ENCODE results near the gene BBLN. TPM values are rescaled to one million over a fixed set of nuclear protein-coding genes. Genes with fewer than 3 reads are reported as not detected.

BBLN gene
- total and polyA plus RNA-seq, 8 donors, result 23.1 to 133 (median 34.7) TPM

- H3K36me3 ChIP-seq, result peaks cover 0 to 20% (median 6%) of the 10 kb centered on the region in 3 donors
- peaks cover 0 to 8% (median 6%) of the 10 kb centered on the region in 3 donors for H3K4me1 ChIP-seq
- no peak for FAIRE-seq
- H3K9me3 ChIP-seq, result no peaks in the 10 kb centered on the region
- H3K4me3 ChIP-seq, result no peak overlapping the region
- TF ChIP-seq CTCF (IDR thresholded peaks at IDR 0.05), result no peak
- ATAC-seq, result no peak
- 71 to 76% methylated on average over 1 of the region's 1 CpG for WGBS, 2 donors
- DNase-seq, result no peak
- no peaks in the 10 kb centered on the region for H3K27me3 ChIP-seq
- intact Hi-C loops (cut with DNase I), result no loop called here
- no peak overlapping the region for H3K27ac ChIP-seq
Measured at GRCh38 chr9:128188209-128188608, 28.1 kb downstream of the BBLN start.

DNA sequence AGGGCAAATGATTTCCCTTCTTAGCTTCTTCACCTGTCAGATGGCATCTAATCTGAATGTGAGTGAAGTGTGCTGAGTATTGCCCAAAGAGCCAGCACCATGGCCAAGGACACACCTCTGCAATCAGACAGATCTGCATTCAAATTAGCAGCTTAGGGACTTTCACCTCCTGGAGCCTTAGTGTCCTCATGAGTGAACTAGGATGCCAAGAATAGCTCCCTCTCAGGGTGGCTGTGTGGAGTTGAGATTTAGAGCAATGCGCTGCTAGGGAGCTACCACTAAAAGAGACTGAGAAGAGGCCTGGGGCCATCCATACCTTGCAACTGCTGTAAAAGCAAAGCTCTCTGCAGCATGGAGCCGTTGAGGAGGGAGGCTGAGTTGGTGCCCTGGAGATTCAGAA, 29.9 kb downstream of the BBLN start:
- DNase-seq (no peak), FAIRE-seq (no peak), ATAC-seq (no peak)
- Histone ChIP-seq H3K9me3 (no peaks in the 10 kb centered on the region), H3K27ac (no peak overlapping the region), H3K36me3 (peaks cover 0 to 14% (median 0%) of the 10 kb centered on the region in 3 donors), H3K4me1 (peaks cover 0 to 8% (median 6%) of the 10 kb centered on the region in 3 donors), H3K4me3 (peak overlapping the region in 1 of 4 donors; percentile 85), H3K27me3 (no peaks in the 10 kb centered on the region)
- WGBS, 2 donors, result 76 to 86% methylated on average over 2 of the region's 2 CpGs
- intact Hi-C loops (cut with DNase I), result no loop called here
- no peak for TF ChIP-seq CTCF (IDR thresholded peaks at IDR 0.05)

DNA sequence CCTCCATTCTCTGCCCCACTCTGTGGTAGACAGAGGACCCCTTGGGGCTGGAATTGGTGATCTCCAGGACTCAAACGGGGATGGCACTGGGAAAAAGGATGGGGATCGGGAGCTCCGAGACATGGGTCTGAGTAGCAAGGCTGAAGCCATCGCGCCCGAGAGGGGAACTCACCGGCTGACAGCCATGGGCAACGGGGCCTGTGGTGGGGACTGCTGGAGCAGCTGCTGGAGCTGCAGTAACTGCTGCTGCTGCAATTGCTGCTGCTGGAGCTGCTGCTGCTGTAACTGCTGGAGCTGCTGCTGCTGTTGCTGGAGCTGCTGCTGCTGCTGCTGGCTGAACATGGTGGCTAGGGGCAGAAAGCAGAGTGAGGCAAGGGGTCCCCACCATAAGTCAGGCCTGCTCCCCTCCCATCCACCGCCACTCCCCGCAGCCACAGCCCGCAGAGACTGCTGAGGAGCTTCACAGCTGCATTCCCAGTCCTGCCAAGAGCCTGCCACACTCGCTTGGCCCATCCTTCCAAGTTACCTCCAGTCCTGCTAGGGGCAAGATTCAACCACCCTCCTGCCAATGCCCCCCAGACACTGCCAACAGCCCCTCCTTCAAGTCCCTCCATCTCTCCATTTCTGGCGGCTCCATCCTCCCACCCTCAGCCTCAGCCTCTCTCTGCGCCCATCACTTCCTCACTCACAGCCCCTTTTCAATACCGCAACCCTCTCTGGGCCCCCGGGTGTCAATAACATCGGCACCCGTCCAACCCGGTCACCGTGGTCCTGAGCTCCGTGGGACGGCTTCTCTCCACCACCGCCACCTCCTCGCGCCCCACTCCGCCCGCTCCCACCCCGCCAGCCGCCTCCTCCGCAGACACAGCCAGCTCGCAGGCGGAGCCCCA, 30.7 kb downstream of the BBLN start:
- no peaks in the 10 kb centered on the region for H3K27me3 ChIP-seq
- no peak for FAIRE-seq
- TF ChIP-seq CTCF (IDR thresholded peaks at IDR 0.05), result no peak
- WGBS, 2 donors, result 19 to 22% methylated on average over 29 to 32 of the region's 32 CpGs
- intact Hi-C loops (cut with DNase I), result no loop called here
- peak in 2 of 4 donors; percentile 11 to 21 for ATAC-seq
- H3K4me3 ChIP-seq, result peak overlapping the region; percentile 53 to 85 (median 76)
- peaks cover 0 to 8% (median 6%) of the 10 kb centered on the region in 3 donors for H3K4me1 ChIP-seq
- peak overlapping the region; percentile 45 to 87 (median 73) for H3K27ac ChIP-seq
- H3K9me3 ChIP-seq, result no peaks in the 10 kb centered on the region
- peak in 1 of 6 donors; percentile 53 for DNase-seq
- H3K36me3 ChIP-seq, result peaks cover 0 to 7% (median 0%) of the 10 kb centered on the region in 3 donors

GRCh38 chr9:128191406-128192046, 31.5 kb downstream of the BBLN start, which contains the start of gene CIZ1:
CIZ1 (minus strand) TSS chr9:128191572; CDS start chr9:128190857, 715 bp downstream.
- intact Hi-C loops (cut with DNase I), result no loop called here
- DNase-seq (peak; percentile 63 to 94 (median 80)), FAIRE-seq (no peak)

More at GRCh38 chr9:128191406-128192046, 31.5 kb downstream of the BBLN start, which contains the start of gene CIZ1:
- Histone ChIP-seq H3K4me3 (peak within 1 kb of the TSS; percentile 53 to 85 (median 76)), H3K9me3 (no peaks in the 10 kb centered on the region), H3K27me3 (no peaks in the 10 kb centered on the region), H3K4me1 (peaks cover 0 to 8% (median 6%) of the 10 kb centered on the region in 3 donors), H3K36me3 (peaks cover 0 to 5% (median 0%) of the 10 kb centered on the region in 3 donors), H3K27ac (peak within 1 kb of the TSS; percentile 45 to 87 (median 73))
- WGBS, 2 donors, result 0 to 1% methylated on average over 68 to 71 of the region's 71 CpGs
- peak; percentile 91 to 95 (median 92) for ATAC-seq
- TF ChIP-seq CTCF (IDR thresholded peaks at IDR 0.05), result peak; percentile 49 to 83 (median 64)

All from pancreas (tissue), 10 donors.